HepG2 (cell line): ENCODE measurements around the gene COPS7A. TPM values are rescaled to one million over a fixed set of nuclear protein-coding genes. Genes with fewer than 3 reads are reported as not detected.

Source experiments
- BCL3 ChIP-seq: sonication (generic); formaldehyde crosslinking; IDR thresholded peaks from 2 replicates; pipeline ENCODE4 v1.5.1; 2020; ENCODE audit warnings: mild to moderate bottlenecking, missing genetic modification reagents, moderate library complexity
- CBX5 ChIP-seq: sonication (generic); formaldehyde crosslinking; IDR thresholded peaks from 2 replicates; pipeline ENCODE4 v1.4.0; 2020; ENCODE audit warnings: missing genetic modification reagents, borderline replicate concordance
- CREB1 ChIP-seq, 2 experiments: fragments of 450-650 bp in 1 of 2; IDR thresholded peaks; 2 replicates each; pipeline ENCODE4 v1.6.1; 2016 to 2017; ENCODE audit warnings: control low read depth in 1 of 2, mild to moderate bottlenecking in 1 of 2, missing compliant biosample characterization in 1 of 2, missing genetic modification characterization in 1 of 2
- DRAP1 ChIP-seq: IDR thresholded peaks from 2 replicates; pipeline ENCODE4 v1.6.1; 2016; ENCODE audit warnings: missing genetic modification reagents, missing compliant biosample characterization
- ELF3 ChIP-seq: IDR thresholded peaks from 2 replicates; pipeline ENCODE4 v1.6.1; 2016; ENCODE audit warnings: missing genetic modification reagents, missing compliant biosample characterization
- ELF4 ChIP-seq: sonication (generic); formaldehyde crosslinking; IDR thresholded peaks from 2 replicates; pipeline ENCODE4 v1.5.0; 2020; ENCODE audit warnings: missing genetic modification reagents, mild to moderate bottlenecking, moderate library complexity, borderline replicate concordance
- FOXA3 ChIP-seq: IDR thresholded peaks from 2 replicates; pipeline ENCODE4 v1.6.1; 2016; ENCODE audit warnings: missing genetic modification reagents, missing compliant biosample characterization
- HMG20B ChIP-seq: conservative IDR thresholded peaks from 2 replicates; pipeline ENCODE4 v1.6.1; 2016; ENCODE audit warnings: missing genetic modification reagents, missing compliant biosample characterization
- KMT2A ChIP-seq: sonication (generic); formaldehyde crosslinking; IDR thresholded peaks from 2 replicates; pipeline ENCODE4 v1.4.0; 2020; ENCODE audit warnings: missing genetic modification reagents
- PATZ1 ChIP-seq: sonication (generic); formaldehyde crosslinking; IDR thresholded peaks from 2 replicates; pipeline ENCODE4 v1.4.0; 2020; ENCODE audit warnings: missing genetic modification reagents
- PAWR ChIP-seq: sonication (generic); formaldehyde crosslinking; IDR thresholded peaks from 2 replicates; pipeline ENCODE4 v1.4.0; 2020; ENCODE audit warnings: missing genetic modification reagents, mild to moderate bottlenecking, borderline replicate concordance
- PHB2 ChIP-seq: fragments of 450-650 bp; IDR thresholded peaks from 2 replicates; pipeline ENCODE4 v1.6.1; 2018; ENCODE audit not compliant: partially characterized antibody
- PHF21A ChIP-seq: sonication (generic); formaldehyde crosslinking; IDR thresholded peaks from 2 replicates; pipeline ENCODE4 v1.5.0; 2020; ENCODE audit warnings: mild to moderate bottlenecking, missing genetic modification reagents
- PLRG1 ChIP-seq: fragments of 450-650 bp; conservative IDR thresholded peaks from 2 replicates; pipeline ENCODE4 v1.6.1; 2016
- SIX4 ChIP-seq: sonication (generic); formaldehyde crosslinking; IDR thresholded peaks from 2 replicates; pipeline ENCODE4 v1.4.0; 2020; ENCODE audit warnings: missing genetic modification reagents
- STAG1 ChIP-seq: sonication (generic); formaldehyde crosslinking; IDR thresholded peaks from 2 replicates; pipeline ENCODE4 v1.4.0; 2020; ENCODE audit warnings: missing genetic modification reagents
- ZFP1 ChIP-seq: IDR thresholded peaks from 2 replicates; pipeline ENCODE4 v1.6.1; 2016
- ZNF543 ChIP-seq: sonication (generic); formaldehyde crosslinking; IDR thresholded peaks from 2 replicates; pipeline ENCODE4 v1.4.0; 2020; ENCODE audit warnings: mild to moderate bottlenecking, missing genetic modification reagents
- ZNF746 ChIP-seq: sonication (generic); formaldehyde crosslinking; IDR thresholded peaks from 2 replicates; pipeline ENCODE4 v1.8.0; 2022; ENCODE audit warnings: mild to moderate bottlenecking, missing genetic modification reagents
- ZNF761 ChIP-seq: sonication (generic); formaldehyde crosslinking; conservative IDR thresholded peaks from 2 replicates; pipeline ENCODE4 v1.4.0; 2020; ENCODE audit warnings: mild to moderate bottlenecking, missing genetic modification reagents
- ZSCAN12 ChIP-seq: sonication (generic); formaldehyde crosslinking; IDR thresholded peaks from 2 replicates; pipeline ENCODE4 v1.9.0; 2021; ENCODE audit warnings: mild to moderate bottlenecking, missing genetic modification reagents
- polyA plus RNA-seq, 8 experiments: library from polyadenylated mRNA; depleted of rRNA in 3 of 8; stranded (reverse) in 7 of 8; unstranded in 1 of 8; fragments of >200 nt; fragmentation: Illumina TruSeq in 4 of 8; extraction: Trizol in 4 of 8; gene quantifications; 2 replicates each; pipeline versions ENCODE4 v1.2.1 to v1.2.3, GENCODE V29; 2011 to 2016; ENCODE audit warnings: low read depth in 4 of 8, missing spikeins in 1 of 8, mixed read lengths in 1 of 8; ENCODE audit not compliant: insufficient read depth in 1 of 8
- total RNA-seq, 5 experiments: library from RNA; depleted of rRNA; stranded (reverse); fragments of >200 nt; fragmentation: Illumina TruSeq; extraction: Trizol; gene quantifications; 2 replicates each; pipeline ENCODE4 v1.2.3, GENCODE V29; 2016; ENCODE audit warnings: low read depth in 1 of 5
- TF ChIP-seq, protein P1 (sequence below): sonication (generic); formaldehyde crosslinking; IDR thresholded peaks from 2 replicates; pipeline ENCODE4 v1.4.0; 2020; ENCODE audit warnings: missing genetic modification reagents
- TF ChIP-seq, protein P2 (sequence below): IDR thresholded peaks from 2 replicates; pipeline ENCODE4 v1.6.1; 2016; ENCODE audit warnings: mild to moderate bottlenecking

Gene COPS7A
- total and polyA plus RNA-seq, 2 of the 13 experiments (the other 11 are each of a cell fraction or from before 2014, with no cell fraction given) = 40.0 to 73.6 TPM

- TF ChIP-seq CREB1 (IDR thresholded peaks at IDR 0.05) (no peak), CREB1 (CRISPR knock-in tag; IDR thresholded peaks at IDR 0.05) (peak; percentile 62), ZSCAN12 (no peak), ZFP1 (CRISPR knock-in tag) (peak; percentile 48; the same call in 1 of the 2 replicates), ELF4 (CRISPR knock-in tag) (no peak), FOXA3 (peak; percentile 94), ZNF761 (CRISPR knock-in tag) (no peak), DRAP1 (CRISPR knock-in tag) (no peak), HMG20B (CRISPR knock-in tag) (peak; percentile 57; the same call in 1 of the 2 replicates), SIX4 (peak; percentile 62), PHB2 (no peak), KMT2A (no peak), PHF21A (CRISPR knock-in tag) (peak; percentile 84), BCL3 (CRISPR knock-in tag) (0 out of 2 replicates have a peak, but pooled peaks have one; percentile 28), STAG1 (CRISPR knock-in tag) (peak; percentile 10; the same call in 1 of the 2 replicates), PLRG1 (no peak), ZNF746 (CRISPR knock-in tag) (peak; percentile 54; the same call in 1 of the 2 replicates), PATZ1 (CRISPR knock-in tag) (peak; percentile 35; the same call in 1 of the 2 replicates), PAWR (CRISPR knock-in tag) (no peak), ELF3 (CRISPR knock-in tag) (peak; percentile 96), CBX5 (CRISPR knock-in tag) (no peak; the same call in 1 of the 2 replicates), ZNF543 (0 out of 2 replicates have a peak, but pooled peaks have one; percentile 25)
- TF ChIP-seq, protein P1, sequence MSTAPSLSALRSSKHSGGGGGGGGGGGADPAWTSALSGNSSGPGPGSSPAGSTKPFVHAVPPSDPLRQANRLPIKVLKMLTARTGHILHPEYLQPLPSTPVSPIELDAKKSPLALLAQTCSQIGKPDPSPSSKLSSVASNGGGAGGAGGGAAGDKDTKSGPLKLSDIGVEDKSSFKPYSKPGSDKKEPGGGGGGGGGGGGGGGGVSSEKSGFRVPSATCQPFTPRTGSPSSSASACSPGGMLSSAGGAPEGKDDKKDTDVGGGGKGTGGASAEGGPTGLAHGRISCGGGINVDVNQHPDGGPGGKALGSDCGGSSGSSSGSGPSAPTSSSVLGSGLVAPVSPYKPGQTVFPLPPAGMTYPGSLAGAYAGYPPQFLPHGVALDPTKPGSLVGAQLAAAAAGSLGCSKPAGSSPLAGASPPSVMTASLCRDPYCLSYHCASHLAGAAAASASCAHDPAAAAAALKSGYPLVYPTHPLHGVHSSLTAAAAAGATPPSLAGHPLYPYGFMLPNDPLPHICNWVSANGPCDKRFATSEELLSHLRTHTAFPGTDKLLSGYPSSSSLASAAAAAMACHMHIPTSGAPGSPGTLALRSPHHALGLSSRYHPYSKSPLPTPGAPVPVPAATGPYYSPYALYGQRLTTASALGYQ (CRISPR knock-in tag) = peak; percentile 93
- TF ChIP-seq, protein P2, sequence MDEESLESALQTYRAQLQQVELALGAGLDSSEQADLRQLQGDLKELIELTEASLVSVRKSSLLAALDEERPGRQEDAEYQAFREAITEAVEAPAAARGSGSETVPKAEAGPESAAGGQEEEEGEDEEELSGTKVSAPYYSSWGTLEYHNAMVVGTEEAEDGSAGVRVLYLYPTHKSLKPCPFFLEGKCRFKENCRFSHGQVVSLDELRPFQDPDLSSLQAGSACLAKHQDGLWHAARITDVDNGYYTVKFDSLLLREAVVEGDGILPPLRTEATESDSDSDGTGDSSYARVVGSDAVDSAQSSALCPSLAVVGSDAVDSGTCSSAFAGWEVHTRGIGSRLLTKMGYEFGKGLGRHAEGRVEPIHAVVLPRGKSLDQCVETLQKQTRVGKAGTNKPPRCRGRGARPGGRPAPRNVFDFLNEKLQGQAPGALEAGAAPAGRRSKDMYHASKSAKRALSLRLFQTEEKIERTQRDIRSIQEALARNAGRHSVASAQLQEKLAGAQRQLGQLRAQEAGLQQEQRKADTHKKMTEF = peak; percentile 78
These were observed 51.6 kb downstream of the COPS7A start (continued) for GRCh38 chr12:6775185-6776174.
